Bone marrow (tissue), 2 donors: ENCODE results near the gene LRRC8E.
"Not testable (repeated sequence)": the region's sequence is repeated elsewhere in the genome, so short reads cannot be mapped to it uniquely, and the experiment has no call there.

ENCODE experiments used
- DNase-seq, 2 donors: peaks; one replicate each; lab custom pipeline; 2025; lab: John Stamatoyannopoulos, UW

LRRC8E gene

GRCh38 chr19:7887408-7888144 lies 734 bp upstream of the LRRC8E start:
- no peak for DNase-seq

DNA sequence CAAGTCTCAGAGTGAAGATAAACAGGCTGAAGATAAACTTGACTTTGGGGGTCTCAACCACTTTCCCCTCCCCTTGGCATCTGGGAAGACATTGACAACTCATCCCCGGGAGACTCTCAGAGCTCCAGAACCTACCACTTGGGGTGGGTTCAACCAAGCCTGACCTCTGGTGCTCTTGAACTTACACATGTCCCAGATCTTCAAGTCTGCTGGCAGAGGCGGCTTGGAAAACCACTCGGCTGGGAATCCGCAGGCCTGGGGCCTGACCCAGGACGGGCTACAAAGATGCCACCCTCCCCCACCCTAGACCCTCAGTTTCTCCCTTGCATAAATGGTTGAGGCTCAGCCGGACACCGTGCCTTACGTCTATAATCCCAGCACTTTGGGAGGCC lies 512 bp downstream of the LRRC8E start:
- no peak for DNase-seq

- DNase-seq = not testable (repeated sequence)
Measured at GRCh38 chr19:7893362-7894101, 5.2 kb downstream of the LRRC8E start.

DNA sequence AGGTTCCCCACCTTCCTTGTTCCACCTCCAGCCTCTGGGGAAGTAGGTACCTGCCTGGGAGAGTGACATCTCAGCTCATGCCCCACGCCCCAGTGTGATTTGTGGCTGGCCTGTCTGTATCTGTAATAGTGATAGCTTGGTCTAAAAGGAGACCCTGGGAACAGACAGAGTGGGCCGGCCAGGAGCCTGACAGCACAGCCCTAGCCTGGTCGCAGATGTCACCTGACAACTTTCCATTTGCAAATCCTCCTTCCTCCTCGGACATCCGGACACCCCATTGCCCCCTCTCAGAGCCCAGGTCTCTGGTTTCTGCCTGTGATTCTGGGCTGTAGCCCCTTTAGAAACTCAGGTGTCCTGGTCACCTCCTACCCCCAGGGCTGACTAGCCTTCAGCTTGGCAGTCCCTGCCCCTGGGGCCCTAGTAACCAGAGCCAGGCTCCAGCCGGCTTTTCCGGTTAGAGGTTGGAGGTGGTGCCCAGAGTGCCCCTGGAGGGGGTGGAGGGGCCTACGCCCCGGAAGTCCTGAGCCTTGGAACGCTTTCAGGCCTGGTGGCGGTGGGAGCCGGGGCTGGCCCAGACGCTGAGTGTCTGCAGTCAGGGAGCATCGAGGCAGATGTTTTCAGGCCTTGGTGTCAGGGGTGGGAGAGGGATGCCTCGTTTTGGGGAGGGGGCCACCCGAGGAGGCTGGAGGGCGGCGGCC lies 6.5 kb downstream of the LRRC8E start:
- no peak for DNase-seq

DNA sequence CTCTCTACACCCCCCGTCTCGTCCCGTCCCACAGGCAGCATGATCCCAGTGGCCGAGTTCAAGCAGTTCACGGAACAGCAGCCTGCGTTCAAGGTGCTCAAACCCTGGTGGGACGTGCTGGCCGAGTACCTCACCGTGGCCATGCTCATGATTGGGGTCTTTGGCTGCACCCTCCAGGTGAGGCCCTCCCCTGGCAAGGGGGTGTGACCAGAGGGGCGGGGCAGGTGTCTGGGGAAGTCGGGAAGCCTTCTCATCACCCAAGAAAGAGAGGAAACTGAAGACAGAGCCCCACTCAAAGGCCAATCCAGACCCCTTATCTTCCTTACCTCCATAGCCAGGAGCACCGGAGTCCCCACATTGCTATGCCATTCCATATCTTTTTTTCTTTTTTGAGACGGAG lies 7.3 kb downstream of the LRRC8E start:
- DNase-seq = no peak

GRCh38 chr19:7897292-7897691 lies 9.0 kb downstream of the LRRC8E start:
- no peak for DNase-seq

DNA sequence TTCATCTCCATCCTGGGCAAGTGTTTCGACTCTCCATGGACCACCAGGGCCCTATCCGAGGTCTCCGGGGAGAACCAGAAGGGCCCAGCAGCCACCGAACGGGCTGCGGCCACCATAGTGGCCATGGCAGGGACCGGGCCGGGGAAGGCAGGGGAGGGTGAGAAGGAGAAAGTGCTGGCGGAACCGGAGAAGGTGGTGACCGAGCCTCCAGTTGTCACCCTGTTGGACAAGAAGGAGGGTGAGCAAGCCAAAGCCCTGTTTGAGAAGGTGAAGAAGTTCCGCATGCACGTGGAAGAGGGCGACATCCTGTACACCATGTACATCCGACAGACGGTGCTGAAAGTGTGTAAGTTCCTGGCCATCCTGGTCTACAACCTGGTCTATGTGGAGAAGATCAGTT lies 10.7 kb downstream of the LRRC8E start:
- no peak for DNase-seq

DNA sequence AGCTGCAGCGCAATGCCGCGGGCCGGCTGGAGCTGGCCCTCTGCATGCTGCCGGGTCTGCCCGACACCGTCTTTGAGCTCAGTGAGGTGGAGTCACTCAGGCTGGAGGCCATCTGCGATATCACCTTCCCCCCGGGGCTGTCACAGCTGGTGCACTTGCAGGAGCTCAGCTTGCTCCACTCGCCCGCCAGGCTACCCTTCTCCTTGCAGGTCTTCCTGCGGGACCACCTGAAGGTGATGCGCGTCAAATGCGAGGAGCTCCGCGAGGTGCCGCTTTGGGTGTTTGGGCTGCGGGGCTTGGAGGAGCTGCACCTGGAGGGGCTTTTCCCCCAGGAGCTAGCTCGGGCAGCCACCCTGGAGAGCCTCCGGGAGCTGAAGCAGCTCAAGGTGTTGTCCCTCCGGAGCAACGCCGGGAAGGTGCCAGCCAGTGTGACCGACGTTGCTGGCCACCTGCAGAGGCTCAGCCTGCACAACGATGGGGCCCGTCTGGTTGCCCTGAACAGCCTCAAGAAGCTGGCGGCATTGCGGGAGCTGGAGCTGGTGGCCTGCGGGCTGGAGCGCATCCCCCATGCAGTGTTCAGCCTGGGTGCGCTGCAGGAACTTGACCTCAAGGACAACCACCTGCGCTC lies 11.6 kb downstream of the LRRC8E start:
- DNase-seq = no peak

- no peak for DNase-seq
Measured at GRCh38 chr19:7900401-7900870, 12.1 kb downstream of the LRRC8E start.

GRCh38 chr19:7900931-7901330 lies 12.6 kb downstream of the LRRC8E start:
- no peak for DNase-seq

DNA sequence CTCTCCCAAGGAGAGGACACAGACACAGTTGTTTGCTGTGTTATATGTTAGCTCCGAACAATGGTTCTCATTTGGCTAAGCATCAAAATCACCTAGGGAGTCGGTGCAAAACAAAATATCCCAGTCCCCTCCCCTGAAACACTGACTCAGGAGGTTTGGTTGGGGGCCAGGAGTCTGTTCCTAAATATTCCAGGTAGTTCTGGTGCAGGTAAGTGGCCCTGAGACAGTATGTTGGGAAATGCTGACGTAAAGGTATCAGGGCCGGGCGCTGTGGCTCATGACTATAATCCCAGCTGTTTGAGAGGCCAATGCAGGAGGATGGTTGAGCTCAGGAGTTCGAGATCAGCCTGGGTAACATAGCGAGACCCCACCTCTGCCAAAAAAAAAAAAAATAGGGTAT lies 13.0 kb downstream of the LRRC8E start:
- no peak for DNase-seq

DNA sequence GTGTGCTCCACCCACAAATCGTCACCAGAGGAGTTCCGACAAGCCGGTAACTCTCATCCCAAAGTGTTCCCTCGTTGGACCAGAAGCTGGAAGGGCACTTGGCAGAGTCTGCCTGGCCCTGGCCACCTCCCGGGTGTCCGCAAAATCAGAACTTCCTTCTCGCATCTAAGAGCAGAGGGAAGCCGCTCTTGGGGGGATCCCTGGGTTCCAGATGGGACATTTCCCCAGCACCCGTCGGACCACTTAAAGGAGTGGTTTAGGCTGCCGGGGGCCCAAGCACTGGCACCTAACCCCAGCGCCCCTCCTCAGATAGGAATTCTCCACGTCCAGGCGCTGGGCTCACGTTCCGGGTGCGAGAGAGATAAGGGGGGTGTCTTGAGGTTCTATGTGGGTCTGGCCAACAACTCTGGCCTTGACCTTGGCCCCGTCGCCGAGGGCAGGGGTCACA lies 14.5 kb downstream of the LRRC8E start:
- DNase-seq = no peak

- DNase-seq = peak; percentile 98 to 100
Measured at GRCh38 chr19:7903244-7904073, 15.1 kb downstream of the LRRC8E start, which contains the start of gene MAP2K7. TSS of gene MAP2K7 (plus strand) at chr19:7903877. CDS start at chr19:7903945, 68 bp downstream.

DNA sequence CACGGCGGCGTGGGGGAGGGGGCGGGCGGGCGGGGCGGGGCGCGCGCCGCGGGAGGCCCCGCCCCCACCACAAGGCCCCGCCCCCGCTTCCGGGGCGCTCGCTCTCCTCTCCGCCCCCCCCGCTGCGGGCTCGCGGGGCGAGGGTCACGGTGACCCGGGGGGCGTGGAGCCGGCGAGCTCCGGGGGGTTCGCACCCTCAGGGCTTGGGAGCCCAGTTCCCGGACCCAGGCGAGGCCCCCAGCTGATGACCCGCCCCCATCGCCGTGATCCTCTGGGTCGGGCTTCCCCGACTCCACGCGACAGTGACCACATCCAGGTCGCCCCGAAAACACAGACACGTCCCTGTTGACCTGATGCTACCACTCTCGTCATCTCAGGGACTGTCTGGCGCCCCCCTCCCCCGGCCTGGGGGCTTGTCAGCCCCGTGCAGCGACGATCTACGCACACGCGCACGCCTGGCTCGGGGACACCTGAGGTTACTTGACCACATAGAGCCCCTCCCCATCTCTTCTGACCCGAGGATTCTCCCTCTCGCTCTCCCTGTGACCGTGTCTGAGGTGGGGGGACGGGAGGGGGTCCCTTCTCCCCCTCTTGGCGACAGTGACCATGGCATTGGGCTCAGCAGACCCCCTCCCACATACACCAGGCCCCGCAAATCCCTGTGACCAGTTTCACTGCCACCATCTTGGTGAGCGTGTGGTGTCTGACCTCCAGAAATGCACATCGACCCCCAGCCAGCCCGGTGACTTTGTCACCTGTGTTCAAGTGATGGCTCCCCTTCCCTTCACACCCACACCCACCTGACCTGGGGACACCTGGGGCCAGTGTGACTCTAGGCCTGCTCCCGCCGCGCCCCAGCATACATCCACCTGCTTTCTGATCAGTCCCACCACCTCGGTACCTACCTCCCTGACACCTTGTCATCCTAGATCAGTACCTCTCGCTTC lies 16.0 kb downstream of the LRRC8E start:
- DNase-seq = no peak

DNA sequence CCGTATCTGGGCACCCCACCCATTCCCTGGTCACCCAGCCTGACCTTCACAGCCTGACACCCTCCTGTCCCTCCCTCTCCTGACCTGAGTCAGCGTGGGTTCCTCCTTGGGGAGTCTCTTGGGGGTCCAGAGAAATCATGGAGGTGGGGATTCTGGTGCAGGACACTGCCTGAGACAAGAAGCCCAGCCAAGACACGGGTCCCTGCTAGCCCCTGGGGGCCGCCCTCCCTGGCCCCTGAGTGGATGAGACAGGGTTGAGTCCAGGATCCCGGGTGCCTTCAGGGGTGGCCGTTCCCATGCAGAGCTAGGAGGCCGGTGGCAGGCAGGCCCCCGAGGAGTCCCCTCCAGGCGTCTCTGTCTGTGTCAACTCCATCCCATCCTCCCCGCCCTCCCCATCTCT lies 17.0 kb downstream of the LRRC8E start:
- no peak for DNase-seq

DNA sequence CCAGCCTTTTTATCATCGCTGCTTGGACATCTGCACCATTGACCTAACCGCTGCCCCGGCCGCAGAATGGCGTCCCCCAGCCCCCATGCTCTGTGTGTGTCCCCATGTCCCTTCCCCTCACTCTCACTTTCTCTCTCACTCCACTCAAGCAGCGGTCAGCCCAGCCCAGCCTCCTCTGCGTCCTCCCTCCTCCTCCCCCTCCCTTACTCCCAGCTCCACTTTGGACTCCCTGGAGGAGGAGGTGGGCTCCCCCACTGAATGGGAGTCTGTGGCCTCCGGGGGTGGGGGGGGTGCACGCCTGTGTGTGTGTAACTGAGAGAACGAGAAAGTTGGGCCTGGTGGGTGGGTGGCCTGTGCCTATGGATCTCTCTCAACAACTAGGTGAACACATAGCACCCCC lies 17.5 kb downstream of the LRRC8E start:
- DNase-seq = no peak

DNA sequence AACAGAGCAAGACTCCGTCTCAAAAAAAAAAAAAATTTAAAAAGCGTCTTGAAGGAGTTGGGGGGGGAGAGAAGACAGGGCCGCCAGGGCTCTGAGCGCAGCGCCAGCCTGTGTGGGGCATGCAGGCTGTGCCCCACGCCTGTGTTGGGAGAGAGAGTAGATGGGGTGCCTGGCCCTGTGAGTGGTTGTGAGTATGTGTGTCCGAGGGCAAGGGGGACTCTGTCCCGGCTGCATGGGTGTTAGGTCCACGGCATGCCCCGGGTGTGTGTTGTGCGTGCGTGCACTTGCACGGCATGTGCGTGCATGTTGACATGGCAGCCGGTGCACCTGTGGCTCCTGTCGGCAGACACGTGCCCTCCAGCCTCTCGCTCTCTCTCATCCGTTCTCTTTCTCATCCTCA lies 18.8 kb downstream of the LRRC8E start:
- no peak for DNase-seq

- DNase-seq = no peak
Measured at GRCh38 chr19:7907544-7907943, 19.2 kb downstream of the LRRC8E start.

- DNase-seq = no peak
Measured at GRCh38 chr19:7908078-7908699, 19.9 kb downstream of the LRRC8E start.
